Measurements from ENCODE around the gene CACNA2D2.

GRCh38 chr3:50525987-50526386 lies 22.6 kb upstream of the CACNA2D2 start:
- TF ChIP-seq CTCF (conservative IDR thresholded peaks at IDR 0.05 in 1 of 2, IDR thresholded peaks at IDR 0.05 in 1 of 2; ENCODE audit: low read depth in 1 of 2, low read length in 2 of 2) (no peak), EZH2 (IDR thresholded peaks at IDR 0.05; ENCODE audit: low read length, missing control alignments) (no peak)

Data from fibroblast of lung (primary cell).